H1 (cell line): ENCODE measurements around the gene FOXC2. TPM values are rescaled to one million over a fixed set of nuclear protein-coding genes. Genes with fewer than 3 reads are reported as not detected.

Experiments
- MAFK ChIP-seq: IDR thresholded peaks from 2 replicates; pipeline ENCODE4 v1.6.1; 2012; ENCODE audit warnings: low read depth, mild to moderate bottlenecking, improper control_type of control experiment, low read length
- polyA plus RNA-seq, 7 experiments: library from polyadenylated mRNA; depleted of rRNA in 3 of 7; stranded (reverse) in 5 of 7; unstranded in 2 of 7; fragments of >200 nt in 5 of 7; fragments of 200-250 nt in 2 of 7; gene quantifications; 1 replicate in 5 of 7; 2 replicates in 1 of 7; 4 replicates in 1 of 7; pipeline versions ENCODE4 v1.2.1 to v1.2.3, GENCODE V29; 2011 to 2013; ENCODE audit warnings: missing spikeins in 2 of 7, mixed read lengths in 2 of 7
- total RNA-seq: library from RNA; stranded (reverse); fragmentation: NEBNext Ultra II Directional; extraction: Animal tissue kit (Norgen Biotek cat#: 25700); gene quantifications from 2 replicates; pipeline ENCODE4 v1.2.1, GENCODE V29; 2021
- TF ChIP-seq, protein P1 (sequence below): fragments of 300-600 bp; sonication (generic); IDR thresholded peaks from 2 replicates; pipeline ENCODE4 v1.7.1; 2012; ENCODE audit warnings: low read length, moderate library complexity, mild to moderate bottlenecking, inconsistent platforms; ENCODE audit not compliant: insufficient replicate concordance
- TF ChIP-seq, protein P2 (sequence below), 3 experiments: IDR thresholded peaks; 1 replicate in 2 of 3; 2 replicates in 1 of 3; pipeline versions ENCODE4 v1.5.1 to v1.6.1; 2011; ENCODE audit warnings: low read length in 3 of 3, mild to moderate bottlenecking in 3 of 3, inconsistent platforms in 2 of 3, low read depth in 1 of 3, moderate library complexity in 1 of 3; ENCODE audit not compliant: insufficient read depth in 1 of 3; ENCODE audit errors: control extremely low read depth in 1 of 3

The FOXC2 gene
- total and polyA plus RNA-seq, 2 of the 8 experiments (the other 6 are each of a cell fraction or from before 2014, with no cell fraction given) = 0.09 TPM; not detected in 1

DNA sequence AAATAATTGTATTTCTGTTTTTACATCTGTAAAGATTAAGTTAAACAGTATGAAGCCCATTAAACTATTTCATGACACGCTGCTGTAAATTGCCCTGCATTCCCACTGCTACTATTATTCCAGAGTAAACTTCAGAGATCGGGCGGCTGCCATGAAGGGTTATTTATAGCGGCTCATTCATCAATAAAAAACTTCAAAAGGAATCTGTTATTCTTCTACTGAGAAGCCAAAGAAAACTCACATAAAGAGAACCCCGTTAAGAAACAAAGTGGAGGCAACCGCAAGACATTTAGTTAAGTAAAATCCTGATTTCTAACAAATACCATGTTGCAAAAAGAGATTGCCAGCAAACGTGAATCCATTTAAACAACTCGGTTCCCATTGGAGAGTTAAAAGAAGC, 28.1 kb downstream of the FOXC2 start (continued):
- TF ChIP-seq, protein P1, sequence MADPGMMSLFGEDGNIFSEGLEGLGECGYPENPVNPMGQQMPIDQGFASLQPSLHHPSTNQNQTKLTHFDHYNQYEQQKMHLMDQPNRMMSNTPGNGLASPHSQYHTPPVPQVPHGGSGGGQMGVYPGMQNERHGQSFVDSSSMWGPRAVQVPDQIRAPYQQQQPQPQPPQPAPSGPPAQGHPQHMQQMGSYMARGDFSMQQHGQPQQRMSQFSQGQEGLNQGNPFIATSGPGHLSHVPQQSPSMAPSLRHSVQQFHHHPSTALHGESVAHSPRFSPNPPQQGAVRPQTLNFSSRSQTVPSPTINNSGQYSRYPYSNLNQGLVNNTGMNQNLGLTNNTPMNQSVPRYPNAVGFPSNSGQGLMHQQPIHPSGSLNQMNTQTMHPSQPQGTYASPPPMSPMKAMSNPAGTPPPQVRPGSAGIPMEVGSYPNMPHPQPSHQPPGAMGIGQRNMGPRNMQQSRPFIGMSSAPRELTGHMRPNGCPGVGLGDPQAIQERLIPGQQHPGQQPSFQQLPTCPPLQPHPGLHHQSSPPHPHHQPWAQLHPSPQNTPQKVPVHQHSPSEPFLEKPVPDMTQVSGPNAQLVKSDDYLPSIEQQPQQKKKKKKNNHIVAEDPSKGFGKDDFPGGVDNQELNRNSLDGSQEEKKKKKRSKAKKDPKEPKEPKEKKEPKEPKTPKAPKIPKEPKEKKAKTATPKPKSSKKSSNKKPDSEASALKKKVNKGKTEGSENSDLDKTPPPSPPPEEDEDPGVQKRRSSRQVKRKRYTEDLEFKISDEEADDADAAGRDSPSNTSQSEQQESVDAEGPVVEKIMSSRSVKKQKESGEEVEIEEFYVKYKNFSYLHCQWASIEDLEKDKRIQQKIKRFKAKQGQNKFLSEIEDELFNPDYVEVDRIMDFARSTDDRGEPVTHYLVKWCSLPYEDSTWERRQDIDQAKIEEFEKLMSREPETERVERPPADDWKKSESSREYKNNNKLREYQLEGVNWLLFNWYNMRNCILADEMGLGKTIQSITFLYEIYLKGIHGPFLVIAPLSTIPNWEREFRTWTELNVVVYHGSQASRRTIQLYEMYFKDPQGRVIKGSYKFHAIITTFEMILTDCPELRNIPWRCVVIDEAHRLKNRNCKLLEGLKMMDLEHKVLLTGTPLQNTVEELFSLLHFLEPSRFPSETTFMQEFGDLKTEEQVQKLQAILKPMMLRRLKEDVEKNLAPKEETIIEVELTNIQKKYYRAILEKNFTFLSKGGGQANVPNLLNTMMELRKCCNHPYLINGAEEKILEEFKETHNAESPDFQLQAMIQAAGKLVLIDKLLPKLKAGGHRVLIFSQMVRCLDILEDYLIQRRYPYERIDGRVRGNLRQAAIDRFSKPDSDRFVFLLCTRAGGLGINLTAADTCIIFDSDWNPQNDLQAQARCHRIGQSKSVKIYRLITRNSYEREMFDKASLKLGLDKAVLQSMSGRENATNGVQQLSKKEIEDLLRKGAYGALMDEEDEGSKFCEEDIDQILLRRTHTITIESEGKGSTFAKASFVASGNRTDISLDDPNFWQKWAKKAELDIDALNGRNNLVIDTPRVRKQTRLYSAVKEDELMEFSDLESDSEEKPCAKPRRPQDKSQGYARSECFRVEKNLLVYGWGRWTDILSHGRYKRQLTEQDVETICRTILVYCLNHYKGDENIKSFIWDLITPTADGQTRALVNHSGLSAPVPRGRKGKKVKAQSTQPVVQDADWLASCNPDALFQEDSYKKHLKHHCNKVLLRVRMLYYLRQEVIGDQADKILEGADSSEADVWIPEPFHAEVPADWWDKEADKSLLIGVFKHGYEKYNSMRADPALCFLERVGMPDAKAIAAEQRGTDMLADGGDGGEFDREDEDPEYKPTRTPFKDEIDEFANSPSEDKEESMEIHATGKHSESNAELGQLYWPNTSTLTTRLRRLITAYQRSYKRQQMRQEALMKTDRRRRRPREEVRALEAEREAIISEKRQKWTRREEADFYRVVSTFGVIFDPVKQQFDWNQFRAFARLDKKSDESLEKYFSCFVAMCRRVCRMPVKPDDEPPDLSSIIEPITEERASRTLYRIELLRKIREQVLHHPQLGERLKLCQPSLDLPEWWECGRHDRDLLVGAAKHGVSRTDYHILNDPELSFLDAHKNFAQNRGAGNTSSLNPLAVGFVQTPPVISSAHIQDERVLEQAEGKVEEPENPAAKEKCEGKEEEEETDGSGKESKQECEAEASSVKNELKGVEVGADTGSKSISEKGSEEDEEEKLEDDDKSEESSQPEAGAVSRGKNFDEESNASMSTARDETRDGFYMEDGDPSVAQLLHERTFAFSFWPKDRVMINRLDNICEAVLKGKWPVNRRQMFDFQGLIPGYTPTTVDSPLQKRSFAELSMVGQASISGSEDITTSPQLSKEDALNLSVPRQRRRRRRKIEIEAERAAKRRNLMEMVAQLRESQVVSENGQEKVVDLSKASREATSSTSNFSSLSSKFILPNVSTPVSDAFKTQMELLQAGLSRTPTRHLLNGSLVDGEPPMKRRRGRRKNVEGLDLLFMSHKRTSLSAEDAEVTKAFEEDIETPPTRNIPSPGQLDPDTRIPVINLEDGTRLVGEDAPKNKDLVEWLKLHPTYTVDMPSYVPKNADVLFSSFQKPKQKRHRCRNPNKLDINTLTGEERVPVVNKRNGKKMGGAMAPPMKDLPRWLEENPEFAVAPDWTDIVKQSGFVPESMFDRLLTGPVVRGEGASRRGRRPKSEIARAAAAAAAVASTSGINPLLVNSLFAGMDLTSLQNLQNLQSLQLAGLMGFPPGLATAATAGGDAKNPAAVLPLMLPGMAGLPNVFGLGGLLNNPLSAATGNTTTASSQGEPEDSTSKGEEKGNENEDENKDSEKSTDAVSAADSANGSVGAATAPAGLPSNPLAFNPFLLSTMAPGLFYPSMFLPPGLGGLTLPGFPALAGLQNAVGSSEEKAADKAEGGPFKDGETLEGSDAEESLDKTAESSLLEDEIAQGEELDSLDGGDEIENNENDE = no peak
- TF ChIP-seq, protein P2, sequence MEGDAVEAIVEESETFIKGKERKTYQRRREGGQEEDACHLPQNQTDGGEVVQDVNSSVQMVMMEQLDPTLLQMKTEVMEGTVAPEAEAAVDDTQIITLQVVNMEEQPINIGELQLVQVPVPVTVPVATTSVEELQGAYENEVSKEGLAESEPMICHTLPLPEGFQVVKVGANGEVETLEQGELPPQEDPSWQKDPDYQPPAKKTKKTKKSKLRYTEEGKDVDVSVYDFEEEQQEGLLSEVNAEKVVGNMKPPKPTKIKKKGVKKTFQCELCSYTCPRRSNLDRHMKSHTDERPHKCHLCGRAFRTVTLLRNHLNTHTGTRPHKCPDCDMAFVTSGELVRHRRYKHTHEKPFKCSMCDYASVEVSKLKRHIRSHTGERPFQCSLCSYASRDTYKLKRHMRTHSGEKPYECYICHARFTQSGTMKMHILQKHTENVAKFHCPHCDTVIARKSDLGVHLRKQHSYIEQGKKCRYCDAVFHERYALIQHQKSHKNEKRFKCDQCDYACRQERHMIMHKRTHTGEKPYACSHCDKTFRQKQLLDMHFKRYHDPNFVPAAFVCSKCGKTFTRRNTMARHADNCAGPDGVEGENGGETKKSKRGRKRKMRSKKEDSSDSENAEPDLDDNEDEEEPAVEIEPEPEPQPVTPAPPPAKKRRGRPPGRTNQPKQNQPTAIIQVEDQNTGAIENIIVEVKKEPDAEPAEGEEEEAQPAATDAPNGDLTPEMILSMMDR (IDR thresholded peaks at IDR 0.05; ENCODE audit: control extremely low read depth in 1 of 3, insufficient read depth in 1 of 3, low read depth in 1 of 3, low read length in 3 of 3) = no peak
- TF ChIP-seq MAFK = no peak
